H9 (cell line): Measurements from ENCODE around the gene ZNF521. TPM values are rescaled to one million over a fixed set of nuclear protein-coding genes. Genes with fewer than 3 reads are reported as not detected.

Experiments used
- DNase-seq: peaks from one replicate; pipeline ENCODE4 v3.0.0-alpha.2; 2017
- H2AFZ ChIP-seq: one replicate; pipeline ENCODE4 v1.6.1; 2013; ENCODE audit warnings: mild to moderate bottlenecking, low read length, control low read depth, moderate library complexity
- H2AK5ac ChIP-seq: 2 replicates; pipeline ENCODE4 v1.6.1; 2013; ENCODE audit warnings: low read length, control low read depth, mixed read lengths; ENCODE audit not compliant: insufficient read length
- H2BK120ac ChIP-seq: one replicate; pipeline ENCODE4 v1.6.1; 2013; ENCODE audit warnings: low read depth, mild to moderate bottlenecking, low read length, control low read depth, inconsistent platforms; ENCODE audit not compliant: poor library complexity, severe bottlenecking
- H2BK12ac ChIP-seq: 2 replicates; pipeline ENCODE4 v1.6.1; 2013; ENCODE audit warnings: low read length, control low read depth, mixed read lengths, low read depth; ENCODE audit not compliant: insufficient read length
- H2BK15ac ChIP-seq: 2 replicates; pipeline ENCODE4 v1.6.1; 2013; ENCODE audit warnings: low read depth, low read length, control low read depth
- H2BK20ac ChIP-seq: one replicate; pipeline ENCODE4 v1.6.1; 2013; ENCODE audit warnings: low read depth, mild to moderate bottlenecking, low read length, control low read depth, inconsistent platforms; ENCODE audit not compliant: poor library complexity, severe bottlenecking
- H2BK5ac ChIP-seq: 2 replicates; pipeline ENCODE4 v1.6.1; 2013; ENCODE audit warnings: low read length, control low read depth, mixed read lengths; ENCODE audit not compliant: insufficient read length
- H3K14ac ChIP-seq: 2 replicates; pipeline ENCODE4 v1.6.1; 2013; ENCODE audit warnings: low read length, control low read depth; ENCODE audit not compliant: insufficient read depth
- H3K18ac ChIP-seq: 2 replicates; pipeline ENCODE4 v1.6.1; 2013; ENCODE audit warnings: low read depth, mild to moderate bottlenecking, mixed read lengths, low read length, control low read depth; ENCODE audit not compliant: insufficient read length
- H3K23ac ChIP-seq: 2 replicates; pipeline ENCODE4 v1.6.1; 2013; ENCODE audit warnings: low read length, control low read depth, mixed read lengths, low read depth; ENCODE audit not compliant: insufficient read length
- H3K23me2 ChIP-seq: 2 replicates; pipeline ENCODE4 v1.6.1; 2013; ENCODE audit warnings: low read depth, mild to moderate bottlenecking, mixed read lengths, low read length, control low read depth; ENCODE audit not compliant: insufficient read length, poor library complexity, severe bottlenecking
- H3K27ac ChIP-seq: 2 replicates; pipeline ENCODE4 v1.5.1; 2013; ENCODE audit warnings: low read length, control low read depth, mixed read lengths, low read depth; ENCODE audit not compliant: insufficient read length
- H3K27me3 ChIP-seq: 2 replicates; pipeline ENCODE4 v1.6.1; 2013; ENCODE audit warnings: low read length, control low read depth, inconsistent platforms; ENCODE audit not compliant: insufficient read depth
- H3K4ac ChIP-seq: 2 replicates; pipeline ENCODE4 v1.6.1; 2013; ENCODE audit warnings: low read depth, mild to moderate bottlenecking, control low read depth, inconsistent platforms, low read length, moderate library complexity
- H3K4me1 ChIP-seq: 2 replicates; pipeline ENCODE4 v1.6.1; 2013; ENCODE audit warnings: low read length, control low read depth, inconsistent platforms; ENCODE audit not compliant: insufficient read depth
- H3K4me2 ChIP-seq: 2 replicates; pipeline ENCODE4 v1.6.1; 2013; ENCODE audit warnings: low read length, control low read depth, mixed read lengths; ENCODE audit not compliant: insufficient read length, insufficient read depth
- H3K56ac ChIP-seq: 2 replicates; pipeline ENCODE4 v1.6.1; 2013; ENCODE audit warnings: low read depth, mild to moderate bottlenecking, mixed read lengths, low read length, control low read depth; ENCODE audit not compliant: insufficient read length
- H3K79me1 ChIP-seq: 2 replicates; pipeline ENCODE4 v1.6.1; 2013; ENCODE audit warnings: low read depth, mild to moderate bottlenecking, moderate library complexity, low read length, control low read depth, inconsistent platforms; ENCODE audit not compliant: insufficient read depth, poor library complexity, severe bottlenecking
- H3K79me2 ChIP-seq: 2 replicates; pipeline ENCODE4 v1.6.1; 2013; ENCODE audit warnings: low read length, control low read depth, inconsistent platforms; ENCODE audit not compliant: insufficient read depth
- H3K9ac ChIP-seq: 2 replicates; pipeline ENCODE4 v1.6.1; 2013; ENCODE audit warnings: low read length, control low read depth, mixed read lengths; ENCODE audit not compliant: insufficient read length; ENCODE audit errors: extremely low read depth
- H3K9me3 ChIP-seq: one replicate; pipeline ENCODE4 v1.6.1; 2013; ENCODE audit warnings: low read depth, low read length, inconsistent platforms; ENCODE audit not compliant: control insufficient read depth
- H3T11ph ChIP-seq: one replicate; pipeline ENCODE4 v1.6.1; 2013; ENCODE audit warnings: mild to moderate bottlenecking, low read length, control low read depth, inconsistent platforms
- H4K20me1 ChIP-seq: one replicate; pipeline ENCODE4 v1.6.1; 2013; ENCODE audit not compliant: control insufficient read depth, insufficient read length, insufficient read depth
- H4K5ac ChIP-seq: 2 replicates; pipeline ENCODE4 v1.6.1; 2013; ENCODE audit warnings: low read depth, mild to moderate bottlenecking, mixed read lengths, low read length, control low read depth; ENCODE audit not compliant: insufficient read length
- H4K8ac ChIP-seq: replicated peaks from 2 replicates; pipeline ENCODE4 v1.6.1; 2013; ENCODE audit warnings: low read length, control low read depth, mixed read lengths, low read depth; ENCODE audit not compliant: insufficient read length
- H4K91ac ChIP-seq: 2 replicates; pipeline ENCODE4 v1.6.1; 2013; ENCODE audit warnings: low read depth, mild to moderate bottlenecking, moderate library complexity, mixed read lengths, low read length, control low read depth; ENCODE audit not compliant: insufficient read length
- H3K27ac Mint-ChIP-seq, 3 experiments: 2 replicates in 2 of 3; 3 replicates in 1 of 3; pipeline ENCODE4 v1.8.0; 2020 to 2021; ENCODE audit warnings: mixed read lengths in 3 of 3, mild to moderate bottlenecking in 1 of 3, moderate library complexity in 1 of 3
- H3K27me3 Mint-ChIP-seq: 2 replicates; pipeline ENCODE4 v1.8.0; 2021; ENCODE audit warnings: low read depth, mild to moderate bottlenecking, moderate library complexity, mixed read lengths
- H3K36me3 Mint-ChIP-seq, 3 experiments: 2 replicates in 2 of 3; 3 replicates in 1 of 3; pipeline ENCODE4 v1.8.0; 2020 to 2021; ENCODE audit warnings: low read depth in 3 of 3, mixed read lengths in 3 of 3; ENCODE audit not compliant: insufficient read depth in 1 of 3
- H3K4me1 Mint-ChIP-seq, 2 experiments: 2 replicates each; pipeline ENCODE4 v1.8.0; 2020; ENCODE audit warnings: mixed read lengths in 2 of 2
- H3K4me3 Mint-ChIP-seq, 2 experiments: 2 replicates in 1 of 2; 3 replicates in 1 of 2; pipeline ENCODE4 v1.8.0; 2020 to 2021; ENCODE audit warnings: mild to moderate bottlenecking in 2 of 2, mixed read lengths in 2 of 2, moderate library complexity in 1 of 2
- H3K9me3 Mint-ChIP-seq, 2 experiments: 2 replicates in 1 of 2; 3 replicates in 1 of 2; pipeline ENCODE4 v1.8.0; 2020; ENCODE audit warnings: mild to moderate bottlenecking in 2 of 2, mixed read lengths in 2 of 2, moderate library complexity in 1 of 2
- CTCF ChIP-seq: fragments of 200-600 bp; sonication (generic); conservative IDR thresholded peaks from 3 replicates; pipeline ENCODE4 v1.8.0; 2021; ENCODE audit warnings: antibody characterized with exemption, mild to moderate bottlenecking
- WGBS: extraction: QIAGEN DNeasy Blood & Tissue Kit; methylation state at CpG from one replicate; pipeline ENCODE4 v1.1.7; 2013; ENCODE audit warnings: missing lambda C conversion rate, low lambda C conversion rate, mixed read lengths; ENCODE audit not compliant: insufficient read length; ENCODE audit errors: extremely low coverage; 5-methylcytosine and 5-hydroxymethylcytosine counted together
- total RNA-seq: library from RNA; stranded (reverse); gene quantifications from 2 replicates; pipeline ENCODE4 v1.2.1, GENCODE V29; 2021

ZNF521 gene
- total RNA-seq, 1 experiment from 2014 or later = 3.3 TPM

- Histone ChIP-seq H3K56ac (no peak overlapping the region), H3K4me2 (no peak overlapping the region), H2BK15ac (no peak overlapping the region), H3K27ac (no peak overlapping the region), H2BK12ac (no peak overlapping the region), H2BK20ac (no peak overlapping the region), H2BK5ac (no peak overlapping the region), H4K91ac (no peak overlapping the region), H3T11ph (no peak overlapping the region), H2BK120ac (no peak overlapping the region), H3K27me3 (no peaks in the 10 kb centered on the region; the same call in 1 of the 2 replicates), H3K18ac (no peak overlapping the region), H3K4ac (no peak overlapping the region), H3K9me3 (no peaks in the 10 kb centered on the region), H4K5ac (no peak overlapping the region), H3K23me2 (no peaks in the 10 kb centered on the region), H2AK5ac (no peak overlapping the region), H4K20me1 (no peaks in the 10 kb centered on the region), H3K79me2 (no peaks in the 10 kb centered on the region), H3K79me1 (no peaks in the 10 kb centered on the region), H3K23ac (no peak overlapping the region), H4K8ac (no peak overlapping the region), H2AFZ (no peak overlapping the region), H3K14ac (no peak overlapping the region), H3K9ac (no peak overlapping the region), H3K4me1 (no peaks in the 10 kb centered on the region)
- Mint-ChIP-seq H3K36me3 (no peaks in the 10 kb centered on the region), H3K9me3 (no peaks in the 10 kb centered on the region), H3K4me3 (no peak overlapping the region), H3K4me1 (peaks cover 4 to 7% of the 10 kb centered on the region in 2 experiments; a peak in 2 of 4 replicates), H3K27me3 (peaks cover 7% of the 10 kb centered on the region), H3K27ac (no peak overlapping the region)
- WGBS = no CpG with 5 or more reads among the region's 2 CpGs
- DNase-seq = no peak
- TF ChIP-seq CTCF = no peak
Measured at GRCh38 chr18:25061395-25061794, 290.6 kb downstream of the ZNF521 start.
